Measurements from ENCODE around the gene TMEM95.
A peak's percentile ranks its signal among the peaks of the same experiment; 100 is the strongest.
"Not testable (repeated sequence)": the region's sequence is repeated elsewhere in the genome, so short reads cannot be mapped to it uniquely, and the experiment has no call there.

Gene TMEM95

GRCh38 chr17:7323731-7324437 is 31.1 kb upstream of the TMEM95 start:
- peak; percentile 29 for DNase-seq

- DNase-seq = no peak
These were observed 30.5 kb upstream of the TMEM95 start for GRCh38 chr17:7324438-7324779.

- DNase-seq = no peak
These were observed 29.9 kb upstream of the TMEM95 start for GRCh38 chr17:7325031-7325528.

- DNase-seq = no peak
These were observed 28.8 kb upstream of the TMEM95 start for GRCh38 chr17:7326186-7326585.

- DNase-seq = no peak
These were observed 27.9 kb upstream of the TMEM95 start for GRCh38 chr17:7327056-7327455.

GRCh38 chr17:7327501-7327900 is 27.5 kb upstream of the TMEM95 start:
- no peak for DNase-seq

- no peak for DNase-seq
These were observed 26.9 kb upstream of the TMEM95 start for GRCh38 chr17:7328009-7328408.

- DNase-seq = no peak
These were observed 26.0 kb upstream of the TMEM95 start, which contains the start of gene NEURL4 for GRCh38 chr17:7328840-7329373. Gene NEURL4, minus strand, starts transcription at chr17:7329335. Its CDS starts 23 bp downstream, at chr17:7329312.

- DNase-seq = peak; percentile 99
These were observed 25.5 kb upstream of the TMEM95 start for GRCh38 chr17:7329374-7329996.

- DNase-seq = peak; percentile 90
These were observed 24.8 kb upstream of the TMEM95 start for GRCh38 chr17:7329997-7330637.

GRCh38 chr17:7330638-7331015 is 24.3 kb upstream of the TMEM95 start:
- no peak for DNase-seq

GRCh38 chr17:7332111-7332510 is 22.8 kb upstream of the TMEM95 start:
- DNase-seq = no peak

GRCh38 chr17:7332600-7333069 is 22.3 kb upstream of the TMEM95 start:
- peak; percentile 37 for DNase-seq

GRCh38 chr17:7334938-7335538 is 19.9 kb upstream of the TMEM95 start:
- DNase-seq = no peak

- not testable (repeated sequence) for DNase-seq
These were observed 19.2 kb upstream of the TMEM95 start for GRCh38 chr17:7335765-7336164.

GRCh38 chr17:7336240-7337175 is 18.4 kb upstream of the TMEM95 start, which contains the start of gene ACAP1:
Gene ACAP1, plus strand, starts transcription at chr17:7336529. Its CDS starts 206 bp downstream, at chr17:7336735.
- peak; percentile 86 for DNase-seq

GRCh38 chr17:7337600-7337999 is 17.4 kb upstream of the TMEM95 start:
- not testable (repeated sequence) for DNase-seq

- no peak for DNase-seq
These were observed 14.8 kb upstream of the TMEM95 start for GRCh38 chr17:7340179-7340578.

- no peak for DNase-seq
These were observed 13.1 kb upstream of the TMEM95 start for GRCh38 chr17:7341842-7342241.

GRCh38 chr17:7343250-7343649 is 11.7 kb upstream of the TMEM95 start:
- DNase-seq = no peak

- DNase-seq = no peak
These were observed 8.0 kb upstream of the TMEM95 start for GRCh38 chr17:7346761-7347614.

Data from hematopoietic multipotent progenitor cell treated with erythropoietin and hydrocortisone succinate and interleukin-3 and kit ligand, for 8 days (in vitro differentiated cells).